Esophagus muscularis mucosa (tissue), 4 donors: ENCODE measurements around the gene MTCP1.

Experiments used
- EP300 ChIP-seq: sonication (generic); formaldehyde crosslinking; IDR thresholded peaks from one replicate; pipeline ENCODE4 v1.6.1; 2017; ENCODE audit warnings: antibody characterized with exemption
- POLR2A ChIP-seq: fragments of 450-650 bp; IDR thresholded peaks from one replicate; pipeline ENCODE4 v1.6.1; 2017; ENCODE audit warnings: antibody characterized with exemption, moderate library complexity, mild to moderate bottlenecking, low read depth
- POLR2AphosphoS5 ChIP-seq, 2 donors: sonication (generic); formaldehyde crosslinking; IDR thresholded peaks; one replicate each; pipeline ENCODE4 v1.6.1; 2017; ENCODE audit warnings: antibody characterized with exemption in 2 of 2
- TF ChIP-seq, protein P1 (sequence below), 3 experiments: fragments of 200-600 bp in 2 of 3; fragments of 450-650 bp in 1 of 3; sonication (generic) in 2 of 3; IDR thresholded peaks; one replicate each; pipeline ENCODE4 v1.5.1; 2017 to 2019; ENCODE audit warnings: antibody characterized with exemption in 3 of 3, mild to moderate bottlenecking in 2 of 3, moderate library complexity in 1 of 3

DNA sequence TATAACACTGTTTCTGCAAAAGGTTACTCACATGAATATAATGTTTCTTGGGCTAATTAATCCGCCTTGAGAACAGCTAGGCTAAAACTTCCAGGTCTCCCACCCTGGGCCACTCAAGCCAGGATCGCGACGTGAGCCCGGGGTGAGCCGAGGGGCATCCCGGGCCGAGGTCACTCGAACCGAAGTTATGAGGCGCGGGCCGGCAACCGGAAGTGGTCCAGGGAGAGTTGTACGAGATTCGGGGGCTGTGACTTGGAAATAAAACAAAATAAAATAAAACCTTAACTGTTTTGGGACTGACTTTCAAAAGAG, 317 bp downstream of the MTCP1 start:
- TF ChIP-seq, protein P1, sequence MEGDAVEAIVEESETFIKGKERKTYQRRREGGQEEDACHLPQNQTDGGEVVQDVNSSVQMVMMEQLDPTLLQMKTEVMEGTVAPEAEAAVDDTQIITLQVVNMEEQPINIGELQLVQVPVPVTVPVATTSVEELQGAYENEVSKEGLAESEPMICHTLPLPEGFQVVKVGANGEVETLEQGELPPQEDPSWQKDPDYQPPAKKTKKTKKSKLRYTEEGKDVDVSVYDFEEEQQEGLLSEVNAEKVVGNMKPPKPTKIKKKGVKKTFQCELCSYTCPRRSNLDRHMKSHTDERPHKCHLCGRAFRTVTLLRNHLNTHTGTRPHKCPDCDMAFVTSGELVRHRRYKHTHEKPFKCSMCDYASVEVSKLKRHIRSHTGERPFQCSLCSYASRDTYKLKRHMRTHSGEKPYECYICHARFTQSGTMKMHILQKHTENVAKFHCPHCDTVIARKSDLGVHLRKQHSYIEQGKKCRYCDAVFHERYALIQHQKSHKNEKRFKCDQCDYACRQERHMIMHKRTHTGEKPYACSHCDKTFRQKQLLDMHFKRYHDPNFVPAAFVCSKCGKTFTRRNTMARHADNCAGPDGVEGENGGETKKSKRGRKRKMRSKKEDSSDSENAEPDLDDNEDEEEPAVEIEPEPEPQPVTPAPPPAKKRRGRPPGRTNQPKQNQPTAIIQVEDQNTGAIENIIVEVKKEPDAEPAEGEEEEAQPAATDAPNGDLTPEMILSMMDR (IDR thresholded peaks at IDR 0.05): no peak
- TF ChIP-seq POLR2AphosphoS5 (IDR thresholded peaks at IDR 0.05) (no peak), EP300 (no peak), POLR2A (no peak)
